PC-9 (cell line): Measurements from ENCODE around the gene RNASE8.

Experiments
- CTCF ChIP-seq: fragments of 200-600 bp; sonication (generic); conservative IDR thresholded peaks from 2 replicates; pipeline ENCODE4 v1.6.1; 2017; ENCODE audit warnings: mixed run types, antibody characterized with exemption, mild to moderate bottlenecking, moderate library complexity
- EZH2 ChIP-seq: fragments of 200-600 bp; sonication (generic); IDR thresholded peaks from 2 replicates; pipeline ENCODE4 v1.8.0; 2017; ENCODE audit warnings: antibody characterized with exemption, low read depth

GRCh38 chr14:21075719-21076437 lies 18.3 kb downstream of the RNASE8 start:
- TF ChIP-seq CTCF = no peak
- no peak for TF ChIP-seq EZH2
